Measurements from ENCODE around the gene NTM. TPM values are rescaled to one million over a fixed set of nuclear protein-coding genes. Genes with fewer than 3 reads are reported as not detected.

NTM gene
- total RNA-seq, 2 donors from 2014 or later, result not detected

GRCh38 chr11:131947511-131947910 is 577.1 kb downstream of the NTM start:
- no peaks in the 10 kb centered on the region for H3K4me1 ChIP-seq (ENCODE audit: control insufficient read depth in 1 of 2, low read depth in 2 of 2)
- H3K9me3 ChIP-seq, result no peaks in the 10 kb centered on the region
- no peaks in the 10 kb centered on the region for H3K36me3 ChIP-seq
- H3K27me3 ChIP-seq (replicated peaks; ENCODE audit: insufficient read depth), result no peaks in the 10 kb centered on the region
- ATAC-seq (ENCODE audit: insufficient number of reproducible peaks, low FRiP score, low read depth) (no peak), DNase-seq (ENCODE audit: low spot score) (no peak)
- no peak overlapping the region for H3K27ac ChIP-seq
- no peak overlapping the region for H3K4me3 ChIP-seq
- no peak for TF ChIP-seq CTCF (IDR thresholded peaks at IDR 0.05)

- Histone ChIP-seq H3K27ac (no peak overlapping the region), H3K27me3 (replicated peaks; ENCODE audit: insufficient read depth) (no peaks in the 10 kb centered on the region), H3K36me3 (no peaks in the 10 kb centered on the region), H3K4me3 (no peak overlapping the region), H3K9me3 (no peaks in the 10 kb centered on the region), H3K4me1 (ENCODE audit: control insufficient read depth in 1 of 2, low read depth in 2 of 2) (no peaks in the 10 kb centered on the region)
- TF ChIP-seq CTCF (IDR thresholded peaks at IDR 0.05), result no peak
- DNase-seq (ENCODE audit: low spot score), result no peak
- no peak for ATAC-seq (ENCODE audit: insufficient number of reproducible peaks, low FRiP score, low read depth)
These were observed 580.7 kb downstream of the NTM start for GRCh38 chr11:131951121-131951520.

- Histone ChIP-seq H3K27ac (no peak overlapping the region), H3K4me3 (no peak overlapping the region), H3K27me3 (replicated peaks; ENCODE audit: insufficient read depth) (no peaks in the 10 kb centered on the region), H3K4me1 (ENCODE audit: control insufficient read depth in 1 of 2, low read depth in 2 of 2) (no peaks in the 10 kb centered on the region), H3K36me3 (no peaks in the 10 kb centered on the region), H3K9me3 (no peaks in the 10 kb centered on the region)
- no peak for ATAC-seq (ENCODE audit: insufficient number of reproducible peaks, low FRiP score, low read depth)
- TF ChIP-seq CTCF (IDR thresholded peaks at IDR 0.05), result no peak
- DNase-seq (ENCODE audit: low spot score), result no peak
These were observed 583.7 kb downstream of the NTM start for GRCh38 chr11:131954146-131954545.

- no peaks in the 10 kb centered on the region for H3K27me3 ChIP-seq (replicated peaks; ENCODE audit: insufficient read depth)
- no peaks in the 10 kb centered on the region for H3K36me3 ChIP-seq
- DNase-seq (ENCODE audit: low spot score) (no peak), ATAC-seq (ENCODE audit: insufficient number of reproducible peaks, low FRiP score, low read depth) (no peak)
- H3K4me1 ChIP-seq (ENCODE audit: control insufficient read depth in 1 of 2, low read depth in 2 of 2), result no peaks in the 10 kb centered on the region
- no peaks in the 10 kb centered on the region for H3K9me3 ChIP-seq
- no peak overlapping the region for H3K27ac ChIP-seq
- no peak overlapping the region for H3K4me3 ChIP-seq
- no peak for TF ChIP-seq CTCF (IDR thresholded peaks at IDR 0.05)
These were observed 585.5 kb downstream of the NTM start for GRCh38 chr11:131955904-131956303.

GRCh38 chr11:131957201-131957600 is 586.8 kb downstream of the NTM start:
- no peaks in the 10 kb centered on the region for H3K9me3 ChIP-seq
- TF ChIP-seq CTCF (IDR thresholded peaks at IDR 0.05), result no peak
- H3K4me1 ChIP-seq (ENCODE audit: control insufficient read depth in 1 of 2, low read depth in 2 of 2), result no peaks in the 10 kb centered on the region
- DNase-seq (ENCODE audit: low spot score) (no peak), ATAC-seq (ENCODE audit: insufficient number of reproducible peaks, low FRiP score, low read depth) (no peak)
- H3K27ac ChIP-seq, result no peak overlapping the region
- H3K4me3 ChIP-seq, result no peak overlapping the region
- no peaks in the 10 kb centered on the region for H3K27me3 ChIP-seq (replicated peaks; ENCODE audit: insufficient read depth)
- H3K36me3 ChIP-seq, result no peaks in the 10 kb centered on the region
